ENCODE data around the gene NEK6.

Gene NEK6

DNA sequence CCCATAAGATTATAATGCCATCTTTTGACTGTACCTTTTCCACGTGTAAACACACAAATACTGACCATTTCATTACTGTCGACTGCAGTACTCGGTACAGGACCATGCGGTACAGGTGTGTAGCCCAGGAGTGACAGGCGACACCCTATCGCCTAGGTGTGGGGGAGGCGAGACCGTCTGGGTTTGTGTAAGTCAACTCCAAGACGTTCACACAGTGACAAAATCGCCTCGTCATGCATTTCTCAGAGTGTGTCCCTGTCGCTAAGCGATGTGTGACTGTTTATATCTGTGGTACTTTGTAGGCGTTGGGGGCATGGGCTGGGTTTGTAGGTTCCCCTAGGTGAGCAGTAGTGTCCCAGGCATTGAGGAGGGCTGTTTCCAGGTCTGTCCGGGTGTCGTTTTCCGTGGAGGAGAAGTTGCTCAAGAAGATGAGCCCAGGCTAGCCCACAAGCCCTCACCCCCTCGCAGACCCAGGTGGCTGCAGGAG lies 20.3 kb downstream of the NEK6 start:
- H3K4me3 ChIP-seq (ENCODE audit: low read length): no peak overlapping the region
- H3K27me3 ChIP-seq (ENCODE audit: control insufficient read depth, low read length): no peaks in the 10 kb centered on the region
- no peaks in the 10 kb centered on the region for H3K36me3 ChIP-seq (ENCODE audit: control insufficient read depth, low read length)
- H3F3A ChIP-seq (ENCODE audit: control insufficient read depth, insufficient read depth): no peaks in the 10 kb centered on the region
- no peaks in the 10 kb centered on the region for H3K9me3 ChIP-seq (ENCODE audit: control insufficient read depth, insufficient read depth, low read length)
- no peak overlapping the region for H3K27ac ChIP-seq (ENCODE audit: low read depth, low read length)
- no peaks in the 10 kb centered on the region for H3K79me2 ChIP-seq (ENCODE audit: control insufficient read depth, low read length)
- H3K9me2 ChIP-seq (replicated peaks; ENCODE audit: control insufficient read depth, low read length): no peaks in the 10 kb centered on the region
- H3K4me1 ChIP-seq (ENCODE audit: control insufficient read depth, low read length): peaks cover 9% of the 10 kb centered on the region; the same call in 1 of the 2 replicates
- 0 out of 2 replicates have a peak, but pooled peaks cover 6% of the 10 kb centered on the region for H4K20me1 ChIP-seq (ENCODE audit: control insufficient read depth, insufficient read depth, low read depth, low read length)
- TF ChIP-seq, protein P1, sequence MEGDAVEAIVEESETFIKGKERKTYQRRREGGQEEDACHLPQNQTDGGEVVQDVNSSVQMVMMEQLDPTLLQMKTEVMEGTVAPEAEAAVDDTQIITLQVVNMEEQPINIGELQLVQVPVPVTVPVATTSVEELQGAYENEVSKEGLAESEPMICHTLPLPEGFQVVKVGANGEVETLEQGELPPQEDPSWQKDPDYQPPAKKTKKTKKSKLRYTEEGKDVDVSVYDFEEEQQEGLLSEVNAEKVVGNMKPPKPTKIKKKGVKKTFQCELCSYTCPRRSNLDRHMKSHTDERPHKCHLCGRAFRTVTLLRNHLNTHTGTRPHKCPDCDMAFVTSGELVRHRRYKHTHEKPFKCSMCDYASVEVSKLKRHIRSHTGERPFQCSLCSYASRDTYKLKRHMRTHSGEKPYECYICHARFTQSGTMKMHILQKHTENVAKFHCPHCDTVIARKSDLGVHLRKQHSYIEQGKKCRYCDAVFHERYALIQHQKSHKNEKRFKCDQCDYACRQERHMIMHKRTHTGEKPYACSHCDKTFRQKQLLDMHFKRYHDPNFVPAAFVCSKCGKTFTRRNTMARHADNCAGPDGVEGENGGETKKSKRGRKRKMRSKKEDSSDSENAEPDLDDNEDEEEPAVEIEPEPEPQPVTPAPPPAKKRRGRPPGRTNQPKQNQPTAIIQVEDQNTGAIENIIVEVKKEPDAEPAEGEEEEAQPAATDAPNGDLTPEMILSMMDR (IDR thresholded peaks at IDR 0.05; ENCODE audit: low read depth, low read length, poor library complexity, severe bottlenecking): no peak
- no peak for TF ChIP-seq EZH2phosphoT487 (IDR thresholded peaks at IDR 0.05; ENCODE audit: borderline replicate concordance, low read length)
- no peak overlapping the region for H3K4me2 ChIP-seq (ENCODE audit: low read length)

DNA sequence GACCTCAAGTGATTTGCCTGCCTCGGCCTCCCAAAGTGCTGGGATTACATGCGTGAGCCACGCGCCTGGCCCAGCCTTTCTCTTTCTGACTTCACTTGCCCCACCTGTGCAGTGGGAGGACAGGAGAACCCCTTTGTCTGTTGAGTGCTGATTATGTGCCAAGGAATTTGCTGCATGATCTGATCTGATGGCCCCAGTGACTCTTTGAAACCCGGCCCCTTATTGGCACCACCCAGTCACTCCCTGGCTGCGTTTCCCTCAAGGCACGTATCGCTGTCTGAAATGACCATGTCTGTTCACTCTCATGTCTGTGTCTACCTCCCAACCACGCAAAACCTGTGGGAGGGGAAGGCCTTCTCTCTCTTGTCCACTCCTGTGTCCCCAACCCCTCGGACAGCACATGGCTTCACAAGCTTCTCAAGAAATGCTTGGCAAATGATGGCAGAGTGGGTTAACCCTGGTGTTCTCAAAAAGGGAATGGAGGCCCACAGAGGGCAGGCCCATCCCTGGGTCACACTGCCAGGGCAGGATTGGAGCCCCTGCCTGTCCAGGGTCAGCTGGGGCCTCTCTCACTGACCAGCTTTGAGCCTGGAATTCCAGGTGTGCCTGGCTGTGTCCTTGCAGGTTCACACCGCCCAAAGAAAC lies 21.9 kb downstream of the NEK6 start:
- H4K20me1 ChIP-seq (ENCODE audit: control insufficient read depth, insufficient read depth, low read depth, low read length): no peaks in the 10 kb centered on the region
- H3K4me1 ChIP-seq (ENCODE audit: control insufficient read depth, low read length): peaks cover 9% of the 10 kb centered on the region; the same call in 1 of the 2 replicates
- H3K79me2 ChIP-seq (ENCODE audit: control insufficient read depth, low read length): no peaks in the 10 kb centered on the region

DNA sequence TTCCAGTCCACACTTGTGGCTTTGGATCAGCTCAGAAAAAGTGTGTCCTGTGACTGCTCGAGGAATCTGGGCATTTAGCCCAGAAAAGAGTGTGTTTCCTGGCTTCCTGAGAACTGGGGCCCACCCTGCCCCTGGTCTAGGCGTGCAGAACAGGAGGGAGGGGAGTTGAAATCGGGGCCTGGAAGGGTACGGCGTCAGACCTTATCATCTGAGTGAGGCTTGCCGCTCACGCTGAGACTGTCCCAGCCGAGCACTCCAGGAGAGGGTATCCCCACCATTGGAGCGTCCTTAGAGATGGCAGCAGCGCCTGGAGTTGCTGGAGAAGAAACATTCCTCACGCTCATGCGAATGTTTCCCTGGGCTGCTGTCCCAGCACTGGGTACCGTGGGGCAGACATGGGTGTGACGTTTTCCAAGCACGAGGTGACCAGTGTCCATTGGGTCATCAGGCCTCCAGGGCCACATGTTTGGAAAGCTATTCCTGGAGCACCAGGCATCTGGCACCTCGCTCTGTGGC lies 22.5 kb downstream of the NEK6 start:
- no peaks in the 10 kb centered on the region; the same call in 1 of the 2 replicates for H3K27me3 ChIP-seq (ENCODE audit: control insufficient read depth, low read length)
- H3F3A ChIP-seq (ENCODE audit: control insufficient read depth, insufficient read depth): no peaks in the 10 kb centered on the region
- H3K79me2 ChIP-seq (ENCODE audit: control insufficient read depth, low read length): no peaks in the 10 kb centered on the region
- TF ChIP-seq EZH2phosphoT487 (IDR thresholded peaks at IDR 0.05; ENCODE audit: borderline replicate concordance, low read length): no peak
- TF ChIP-seq, protein P1 (IDR thresholded peaks at IDR 0.05; ENCODE audit: low read depth, low read length, poor library complexity, severe bottlenecking): no peak
- H3K27ac ChIP-seq (ENCODE audit: low read depth, low read length): no peak overlapping the region
- H3K4me2 ChIP-seq (ENCODE audit: low read length): no peak overlapping the region
- H3K9me2 ChIP-seq (replicated peaks; ENCODE audit: control insufficient read depth, low read length): no peaks in the 10 kb centered on the region
- H4K20me1 ChIP-seq (ENCODE audit: control insufficient read depth, insufficient read depth, low read depth, low read length): 0 out of 2 replicates have a peak, but pooled peaks cover 4% of the 10 kb centered on the region
- no peaks in the 10 kb centered on the region for H3K36me3 ChIP-seq (ENCODE audit: control insufficient read depth, low read length)
- no peak overlapping the region for H3K4me3 ChIP-seq (ENCODE audit: low read length)
- H3K9me3 ChIP-seq (ENCODE audit: control insufficient read depth, insufficient read depth, low read length): no peaks in the 10 kb centered on the region
- H3K4me1 ChIP-seq (ENCODE audit: control insufficient read depth, low read length): peaks cover 14% of the 10 kb centered on the region

More for the DNA sequence above, 21.9 kb downstream of the NEK6 start:
- Histone ChIP-seq H3K27ac (ENCODE audit: low read depth, low read length) (no peak overlapping the region), H3K27me3 (ENCODE audit: control insufficient read depth, low read length) (no peaks in the 10 kb centered on the region), H3K36me3 (ENCODE audit: control insufficient read depth, low read length) (no peaks in the 10 kb centered on the region), H3K9me3 (ENCODE audit: control insufficient read depth, insufficient read depth, low read length) (no peaks in the 10 kb centered on the region), H3F3A (ENCODE audit: control insufficient read depth, insufficient read depth) (no peaks in the 10 kb centered on the region), H3K9me2 (replicated peaks; ENCODE audit: control insufficient read depth, low read length) (no peaks in the 10 kb centered on the region), H3K4me2 (ENCODE audit: low read length) (no peak overlapping the region), H3K4me3 (ENCODE audit: low read length) (no peak overlapping the region)
- no peak for TF ChIP-seq EZH2phosphoT487 (IDR thresholded peaks at IDR 0.05; ENCODE audit: borderline replicate concordance, low read length)
- TF ChIP-seq, protein P1 (IDR thresholded peaks at IDR 0.05; ENCODE audit: low read depth, low read length, poor library complexity, severe bottlenecking): no peak
